ENCODE results near the gene LCN2.
"Not testable (repeated sequence)": the region's sequence is repeated elsewhere in the genome, so short reads cannot be mapped to it uniquely, and the experiment has no call there.

The LCN2 gene

GRCh38 chr9:128107468-128108268 is 41.6 kb upstream of the LCN2 start:
- Histone ChIP-seq H2BK120ac (ENCODE audit: low read depth, low read length) (no peak overlapping the region), H3K27ac (ENCODE audit: low read length, poor library complexity, severe bottlenecking) (no peak overlapping the region), H2AK5ac (ENCODE audit: low read length, severe bottlenecking) (no peak overlapping the region), H3K9me3 (ENCODE audit: control insufficient read depth, low read length) (no peaks in the 10 kb centered on the region), H3K9ac (ENCODE audit: low read length) (no peak overlapping the region), H3K4me1 (ENCODE audit: control insufficient read depth, insufficient read depth, low read depth, low read length) (peaks cover 11% of the 10 kb centered on the region), H4K8ac (ENCODE audit: low read length) (no peak overlapping the region), H3K18ac (ENCODE audit: low read depth in 1 of 2, low read length in 2 of 2) (no peak overlapping the region), H3K14ac (ENCODE audit: low read length in 2 of 2) (no peak overlapping the region), H2BK5ac (ENCODE audit: low read depth, low read length, poor library complexity, severe bottlenecking) (no peak overlapping the region), H3K36me3 (ENCODE audit: control insufficient read depth in 1 of 2, insufficient read depth in 2 of 2, low read depth in 1 of 2, low read length in 2 of 2) (peaks cover 61 to 66% of the 10 kb centered on the region in 2 experiments), H2BK15ac (ENCODE audit: low read depth, poor library complexity, severe bottlenecking) (no peak overlapping the region), H3K4me2 (ENCODE audit: low read length, poor library complexity, severe bottlenecking) (no peak overlapping the region), H3K79me1 (replicated peaks; ENCODE audit: low read length, poor library complexity, severe bottlenecking) (peaks cover 31% of the 10 kb centered on the region), H2AFZ (ENCODE audit: low read depth, low read length) (no peak overlapping the region), H3K4me3 (ENCODE audit: insufficient read depth in 1 of 2, low read depth in 1 of 2, low read length in 2 of 2) (no peak overlapping the region), H3K27me3 (ENCODE audit: control insufficient read depth in 1 of 2, insufficient read depth in 1 of 2, low read length in 2 of 2) (no peaks in the 10 kb centered on the region), H3K23ac (ENCODE audit: low read length in 2 of 2) (no peak overlapping the region), H3K4ac (ENCODE audit: low read depth in 1 of 2, low read length in 2 of 2) (no peak overlapping the region), H4K91ac (ENCODE audit: low read length) (peak overlapping the region; percentile 27), H2BK12ac (ENCODE audit: low read length in 2 of 2) (no peak overlapping the region)
- no peak for DNase-seq
- WGBS: 91% methylated on average over 16 of the region's 18 CpGs

- peaks cover 57 to 59% of the 10 kb centered on the region in 2 experiments for H3K36me3 ChIP-seq (ENCODE audit: control insufficient read depth in 1 of 2, insufficient read depth in 2 of 2, low read depth in 1 of 2, low read length in 2 of 2)
- H3K9me3 ChIP-seq (ENCODE audit: control insufficient read depth, low read length): no peaks in the 10 kb centered on the region
- H3K9ac ChIP-seq (ENCODE audit: low read length): no peak overlapping the region
- H4K8ac ChIP-seq (ENCODE audit: low read length): no peak overlapping the region
- H3K14ac ChIP-seq (ENCODE audit: low read length in 2 of 2): no peak overlapping the region
- H2AFZ ChIP-seq (ENCODE audit: low read depth, low read length): no peak overlapping the region
- no peak overlapping the region for H2BK5ac ChIP-seq (ENCODE audit: low read depth, low read length, poor library complexity, severe bottlenecking)
- peaks cover 9% of the 10 kb centered on the region for H3K4me1 ChIP-seq (ENCODE audit: control insufficient read depth, insufficient read depth, low read depth, low read length)
- H3K23ac ChIP-seq (ENCODE audit: low read length in 2 of 2): no peak overlapping the region
- H3K27ac ChIP-seq (ENCODE audit: low read length, poor library complexity, severe bottlenecking): no peak overlapping the region
- no peak overlapping the region for H4K91ac ChIP-seq (ENCODE audit: low read length)
- no peak overlapping the region for H3K4ac ChIP-seq (ENCODE audit: low read depth in 1 of 2, low read length in 2 of 2)
- no peak overlapping the region for H3K4me3 ChIP-seq (ENCODE audit: insufficient read depth in 1 of 2, low read depth in 1 of 2, low read length in 2 of 2)
- H2BK15ac ChIP-seq (ENCODE audit: low read depth, poor library complexity, severe bottlenecking): no peak overlapping the region
- H3K79me1 ChIP-seq (replicated peaks; ENCODE audit: low read length, poor library complexity, severe bottlenecking): peaks cover 28% of the 10 kb centered on the region
- H3K4me2 ChIP-seq (ENCODE audit: low read length, poor library complexity, severe bottlenecking): no peak overlapping the region
- H3K18ac ChIP-seq (ENCODE audit: low read depth in 1 of 2, low read length in 2 of 2): no peak overlapping the region
- H2BK12ac ChIP-seq (ENCODE audit: low read length in 2 of 2): no peak overlapping the region
- H2BK120ac ChIP-seq (ENCODE audit: low read depth, low read length): no peak overlapping the region
- WGBS: 91% methylated on average over 12 of the region's 15 CpGs
- no peak for DNase-seq
- no peak overlapping the region for H2AK5ac ChIP-seq (ENCODE audit: low read length, severe bottlenecking)
- no peaks in the 10 kb centered on the region for H3K27me3 ChIP-seq (ENCODE audit: control insufficient read depth in 1 of 2, insufficient read depth in 1 of 2, low read length in 2 of 2)
Observed at GRCh38 chr9:128108269-128109049, 40.8 kb upstream of the LCN2 start.

GRCh38 chr9:128109050-128109709 is 40.1 kb upstream of the LCN2 start:
- Histone ChIP-seq H2BK15ac (ENCODE audit: low read depth, poor library complexity, severe bottlenecking) (no peak overlapping the region), H3K36me3 (ENCODE audit: control insufficient read depth in 1 of 2, insufficient read depth in 2 of 2, low read depth in 1 of 2, low read length in 2 of 2) (peaks cover 51 to 57% of the 10 kb centered on the region in 2 experiments), H3K23ac (ENCODE audit: low read length in 2 of 2) (no peak overlapping the region), H3K4me2 (ENCODE audit: low read length, poor library complexity, severe bottlenecking) (no peak overlapping the region), H4K91ac (ENCODE audit: low read length) (no peak overlapping the region), H3K14ac (ENCODE audit: low read length in 2 of 2) (no peak overlapping the region), H2AK5ac (ENCODE audit: low read length, severe bottlenecking) (no peak overlapping the region), H3K4me3 (ENCODE audit: insufficient read depth in 1 of 2, low read depth in 1 of 2, low read length in 2 of 2) (no peak overlapping the region), H3K27ac (ENCODE audit: low read length, poor library complexity, severe bottlenecking) (no peak overlapping the region), H3K4ac (ENCODE audit: low read depth in 1 of 2, low read length in 2 of 2) (no peak overlapping the region), H3K27me3 (ENCODE audit: control insufficient read depth in 1 of 2, insufficient read depth in 1 of 2, low read length in 2 of 2) (no peaks in the 10 kb centered on the region), H2BK5ac (ENCODE audit: low read depth, low read length, poor library complexity, severe bottlenecking) (no peak overlapping the region), H3K79me1 (replicated peaks; ENCODE audit: low read length, poor library complexity, severe bottlenecking) (peaks cover 23% of the 10 kb centered on the region), H2AFZ (ENCODE audit: low read depth, low read length) (no peak overlapping the region), H4K8ac (ENCODE audit: low read length) (no peak overlapping the region), H3K9ac (ENCODE audit: low read length) (no peak overlapping the region), H2BK120ac (ENCODE audit: low read depth, low read length) (no peak overlapping the region), H2BK12ac (ENCODE audit: low read length in 2 of 2) (no peak overlapping the region), H3K4me1 (ENCODE audit: control insufficient read depth, insufficient read depth, low read depth, low read length) (peaks cover 4% of the 10 kb centered on the region), H3K9me3 (ENCODE audit: control insufficient read depth, low read length) (no peaks in the 10 kb centered on the region), H3K18ac (ENCODE audit: low read depth in 1 of 2, low read length in 2 of 2) (no peak overlapping the region)
- WGBS: 80% methylated on average over 16 of the region's 20 CpGs
- no peak for DNase-seq

- H3K14ac ChIP-seq (ENCODE audit: low read length in 2 of 2); H2BK15ac ChIP-seq (ENCODE audit: low read depth, poor library complexity, severe bottlenecking); H3K4me1 ChIP-seq (ENCODE audit: control insufficient read depth, insufficient read depth, low read depth, low read length); H2BK5ac ChIP-seq (ENCODE audit: low read depth, low read length, poor library complexity, severe bottlenecking); H2BK12ac ChIP-seq (ENCODE audit: low read length in 2 of 2); H2AFZ ChIP-seq (ENCODE audit: low read depth, low read length); H2BK120ac ChIP-seq (ENCODE audit: low read depth, low read length); DNase-seq; H3K79me1 ChIP-seq (replicated peaks; ENCODE audit: low read length, poor library complexity, severe bottlenecking); H2AK5ac ChIP-seq (ENCODE audit: low read length, severe bottlenecking); H3K27ac ChIP-seq (ENCODE audit: low read length, poor library complexity, severe bottlenecking); H3K27me3 ChIP-seq (ENCODE audit: control insufficient read depth in 1 of 2, insufficient read depth in 1 of 2, low read length in 2 of 2); H3K9ac ChIP-seq (ENCODE audit: low read length); H3K23ac ChIP-seq (ENCODE audit: low read length in 2 of 2); H3K18ac ChIP-seq (ENCODE audit: low read depth in 1 of 2, low read length in 2 of 2); H3K4me3 ChIP-seq (ENCODE audit: insufficient read depth in 1 of 2, low read depth in 1 of 2, low read length in 2 of 2); H3K9me3 ChIP-seq (ENCODE audit: control insufficient read depth, low read length); H3K4ac ChIP-seq (ENCODE audit: low read depth in 1 of 2, low read length in 2 of 2); H4K8ac ChIP-seq (ENCODE audit: low read length); H3K4me2 ChIP-seq (ENCODE audit: low read length, poor library complexity, severe bottlenecking); H4K91ac ChIP-seq (ENCODE audit: low read length): not testable (repeated sequence)
- peaks cover 32 to 61% of the 10 kb centered on the region in 2 experiments for H3K36me3 ChIP-seq (ENCODE audit: control insufficient read depth in 1 of 2, insufficient read depth in 2 of 2, low read depth in 1 of 2, low read length in 2 of 2)
- 89% methylated on average over 12 of the region's 12 CpGs for WGBS
Observed at GRCh38 chr9:128111726-128112125, 37.5 kb upstream of the LCN2 start.
